Transverse colon (tissue), 4 donors: ENCODE data around the gene C3orf20.
"Not testable (repeated sequence)": the region's sequence is repeated elsewhere in the genome, so short reads cannot be mapped to it uniquely, and the experiment has no call there.

ENCODE experiments used
- EP300 ChIP-seq: sonication (generic); formaldehyde crosslinking; IDR thresholded peaks from one replicate; pipeline ENCODE4 v1.6.1; 2017; ENCODE audit warnings: antibody characterized with exemption, low read depth
- POLR2A ChIP-seq: fragments of 450-650 bp; IDR thresholded peaks from one replicate; pipeline ENCODE4 v1.6.1; 2016; ENCODE audit warnings: antibody characterized with exemption, mild to moderate bottlenecking, moderate library complexity
- POLR2AphosphoS5 ChIP-seq, 3 donors: sonication (generic); formaldehyde crosslinking; IDR thresholded peaks; one replicate each; pipeline ENCODE4 v1.6.1; 2016; ENCODE audit warnings: antibody characterized with exemption in 3 of 3
- TF ChIP-seq, protein P1 (sequence below), 5 experiments: fragments of 200-600 bp in 3 of 5; fragments of 450-650 bp in 2 of 5; sonication (generic) in 3 of 5; IDR thresholded peaks; 1 replicate in 2 of 5; 2 replicates in 3 of 5; pipeline ENCODE4 v1.5.1; 2016 to 2017; ENCODE audit warnings: antibody characterized with exemption in 5 of 5, inconsistent platforms in 3 of 5, mild to moderate bottlenecking in 2 of 5, moderate library complexity in 1 of 5

DNA sequence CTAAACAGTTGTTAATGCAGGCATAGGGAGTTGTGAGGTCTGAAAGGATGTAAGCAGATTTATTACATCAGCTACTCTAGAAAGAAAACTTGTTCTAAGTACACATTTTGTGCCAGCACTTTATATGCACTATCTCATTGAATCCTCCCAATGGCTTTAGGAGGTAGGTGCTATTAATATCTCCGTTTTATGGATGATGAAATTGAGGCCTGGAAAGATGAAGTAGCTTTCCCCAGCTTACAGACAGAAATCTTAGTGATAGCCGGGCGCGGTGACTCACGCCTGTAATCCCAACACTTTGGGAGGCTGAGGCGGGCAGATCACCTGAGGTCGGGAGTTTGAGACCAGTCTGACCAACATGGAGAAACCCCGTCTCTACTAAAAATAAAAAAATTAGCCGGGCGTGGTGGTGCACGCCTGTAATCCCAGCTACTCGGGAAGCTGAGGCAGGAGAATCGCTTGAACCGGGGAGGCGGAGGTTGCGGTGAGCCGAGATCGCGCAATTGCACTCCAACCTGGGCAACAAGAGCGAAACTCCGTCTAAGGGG, 22.5 kb upstream of the C3orf20 start:
- TF ChIP-seq, protein P1, sequence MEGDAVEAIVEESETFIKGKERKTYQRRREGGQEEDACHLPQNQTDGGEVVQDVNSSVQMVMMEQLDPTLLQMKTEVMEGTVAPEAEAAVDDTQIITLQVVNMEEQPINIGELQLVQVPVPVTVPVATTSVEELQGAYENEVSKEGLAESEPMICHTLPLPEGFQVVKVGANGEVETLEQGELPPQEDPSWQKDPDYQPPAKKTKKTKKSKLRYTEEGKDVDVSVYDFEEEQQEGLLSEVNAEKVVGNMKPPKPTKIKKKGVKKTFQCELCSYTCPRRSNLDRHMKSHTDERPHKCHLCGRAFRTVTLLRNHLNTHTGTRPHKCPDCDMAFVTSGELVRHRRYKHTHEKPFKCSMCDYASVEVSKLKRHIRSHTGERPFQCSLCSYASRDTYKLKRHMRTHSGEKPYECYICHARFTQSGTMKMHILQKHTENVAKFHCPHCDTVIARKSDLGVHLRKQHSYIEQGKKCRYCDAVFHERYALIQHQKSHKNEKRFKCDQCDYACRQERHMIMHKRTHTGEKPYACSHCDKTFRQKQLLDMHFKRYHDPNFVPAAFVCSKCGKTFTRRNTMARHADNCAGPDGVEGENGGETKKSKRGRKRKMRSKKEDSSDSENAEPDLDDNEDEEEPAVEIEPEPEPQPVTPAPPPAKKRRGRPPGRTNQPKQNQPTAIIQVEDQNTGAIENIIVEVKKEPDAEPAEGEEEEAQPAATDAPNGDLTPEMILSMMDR (IDR thresholded peaks at IDR 0.05), result not testable (repeated sequence)
- TF ChIP-seq POLR2A; EP300; POLR2AphosphoS5 (IDR thresholded peaks at IDR 0.05): not testable (repeated sequence)
